Stimulated activated CD8-positive, alpha-beta memory T cell treated with anti-CD3 and anti-CD28 coated beads, Interleukin-2, amount 100 ng/mL, for 48 hours (primary cell): Measurements from ENCODE around the gene FAM32A.
"Not testable (repeated sequence)": the region's sequence is repeated elsewhere in the genome, so short reads cannot be mapped to it uniquely, and the experiment has no call there.

Experiments
- DNase-seq, 2 donors: peaks; one replicate each; pipeline ENCODE4 v3.0.0-alpha.2; 2020; ENCODE audit warnings: low read depth in 2 of 2

FAM32A gene

GRCh38 chr19:16164222-16164890, 20.9 kb upstream of the FAM32A start:
- DNase-seq, result no peak

DNA sequence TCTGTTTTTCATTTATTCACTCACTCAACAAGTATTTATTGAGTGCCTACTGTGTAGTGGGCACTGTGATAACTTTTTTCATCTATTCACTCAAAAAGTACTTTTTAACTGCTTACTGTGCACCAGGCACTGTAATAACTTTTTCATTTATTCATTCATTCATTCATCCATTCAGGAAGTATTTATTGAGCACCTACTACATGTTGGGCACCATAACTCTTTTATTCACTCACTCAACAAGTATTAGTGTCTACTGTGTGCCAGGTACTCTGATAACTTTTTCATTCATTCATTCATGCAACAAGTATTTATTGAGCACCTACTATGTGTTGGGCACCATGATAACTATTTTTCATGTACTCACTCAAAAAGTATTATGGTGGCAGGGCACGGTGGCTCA, 18.8 kb upstream of the FAM32A start:
- no peak for DNase-seq

- no peak for DNase-seq
These were observed 18.2 kb upstream of the FAM32A start for GRCh38 chr19:16167055-16167454.

DNA sequence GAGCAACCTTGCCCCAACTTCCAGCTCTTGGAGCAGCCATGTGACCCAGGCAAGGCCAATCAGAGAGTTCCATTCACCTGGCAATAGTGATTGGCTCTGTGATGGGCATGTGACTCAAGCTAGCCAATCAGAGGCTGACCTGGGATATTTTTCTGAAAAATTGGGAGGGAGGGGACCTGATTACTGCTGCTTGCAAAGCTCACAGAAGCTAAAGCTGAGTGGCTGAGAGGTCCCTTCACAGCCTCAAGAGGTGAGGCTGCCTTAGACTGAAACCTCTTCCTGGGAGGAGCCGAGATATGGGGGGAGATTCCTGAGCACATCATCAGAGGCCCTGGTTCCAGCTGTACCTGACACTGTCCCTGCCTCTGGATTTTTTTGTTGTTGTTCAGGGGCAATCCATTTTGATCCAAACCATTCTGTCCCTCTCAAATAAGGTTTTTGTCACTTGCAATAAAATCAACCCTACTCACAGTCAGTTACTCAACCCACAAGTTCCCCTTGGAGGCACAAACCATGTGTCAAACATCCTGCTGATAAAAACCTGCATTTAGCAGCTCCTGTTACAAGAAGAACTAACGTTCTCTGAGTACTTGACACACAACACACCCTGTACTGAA, 16.6 kb upstream of the FAM32A start:
- DNase-seq, result no peak

- DNase-seq, result no peak
These were observed 15.1 kb upstream of the FAM32A start for GRCh38 chr19:16170134-16170533.

GRCh38 chr19:16175954-16176353, 9.3 kb upstream of the FAM32A start:
- no peak for DNase-seq

- not testable (repeated sequence) for DNase-seq
These were observed 6.3 kb upstream of the FAM32A start for GRCh38 chr19:16178866-16179265.

DNA sequence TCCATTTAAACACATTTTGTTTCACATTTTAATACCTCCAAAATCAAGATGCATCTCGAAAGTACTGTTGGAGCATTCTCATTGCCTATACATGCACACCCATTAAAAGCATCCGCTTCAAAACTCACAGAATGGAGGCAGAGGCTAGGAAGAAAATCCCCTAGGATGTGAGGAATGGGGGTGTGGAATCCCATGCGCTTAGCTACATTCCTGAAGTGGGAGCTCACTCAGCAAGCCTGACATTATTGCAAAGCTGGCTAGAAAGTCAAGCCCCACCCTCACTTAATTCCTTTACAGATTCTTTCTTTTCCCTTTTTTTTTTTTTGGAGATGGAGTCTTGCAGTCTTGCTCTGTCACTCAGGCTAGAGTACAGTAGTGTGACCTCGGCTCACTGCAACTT, 4.6 kb upstream of the FAM32A start:
- DNase-seq, result no peak

DNA sequence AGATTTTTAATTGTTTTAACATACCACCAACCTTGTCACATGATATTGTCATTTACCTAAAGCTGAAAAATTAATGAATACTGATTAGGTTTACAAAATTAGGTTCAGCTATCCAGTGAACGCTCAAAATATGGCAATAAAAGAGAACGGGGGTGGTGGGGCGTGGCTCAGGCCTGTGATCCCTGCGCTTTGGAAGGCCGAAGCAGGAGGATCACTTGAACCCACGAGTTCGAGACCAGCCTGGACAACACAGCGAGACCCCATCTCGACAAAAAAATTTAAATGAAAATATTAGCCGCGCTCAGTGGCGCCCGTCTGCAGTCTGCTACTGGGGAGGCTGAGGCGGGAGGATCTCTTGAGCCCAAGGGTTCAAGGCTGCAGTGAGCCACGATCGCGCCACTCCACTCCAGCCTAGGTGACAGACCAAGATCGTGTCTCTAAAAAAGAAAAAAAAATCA, 516 bp upstream of the FAM32A start:
- DNase-seq, result no peak

DNA sequence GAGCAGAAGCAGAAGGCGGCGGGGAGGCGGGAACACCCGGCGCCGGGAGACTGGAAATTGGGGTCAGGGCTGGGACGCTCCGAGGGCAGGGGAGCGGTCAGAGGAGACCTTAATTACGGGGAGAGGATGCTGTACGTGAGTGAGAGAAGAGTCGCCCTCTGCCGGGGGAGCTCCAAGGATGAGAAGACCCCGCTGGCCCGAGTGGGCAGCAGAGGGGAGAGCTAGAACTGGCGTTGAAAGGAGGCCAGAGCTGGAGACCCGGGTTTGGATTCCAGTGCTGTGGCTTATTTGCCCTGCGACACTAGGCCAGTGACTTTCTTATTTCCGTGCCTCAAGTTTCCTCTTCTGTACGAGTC, 536 bp downstream of the FAM32A start:
- DNase-seq, result peak in 1 of 2 donors; percentile 24

DNA sequence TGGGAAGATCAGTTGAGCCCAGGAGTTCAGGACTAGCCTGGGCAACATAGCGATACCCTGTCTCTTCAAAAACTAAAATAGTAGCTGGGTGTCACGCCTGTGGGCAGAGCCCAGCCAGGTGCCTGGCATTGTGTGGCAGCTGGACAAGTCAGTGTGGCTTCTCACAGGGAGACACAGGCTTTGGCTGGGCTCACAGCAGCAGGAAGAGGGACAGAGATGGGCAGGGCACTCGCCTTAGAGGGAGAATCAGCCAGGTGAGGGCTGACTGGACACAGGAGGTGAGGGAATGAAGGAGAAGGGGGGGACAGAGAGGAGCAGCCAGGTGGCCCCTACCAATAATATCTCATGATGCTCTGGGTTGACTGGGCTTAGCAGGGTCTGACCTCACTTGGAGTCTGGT, 3.3 kb downstream of the FAM32A start:
- DNase-seq, result no peak

- no peak for DNase-seq
These were observed 5.0 kb downstream of the FAM32A start for GRCh38 chr19:16190198-16190597.

DNA sequence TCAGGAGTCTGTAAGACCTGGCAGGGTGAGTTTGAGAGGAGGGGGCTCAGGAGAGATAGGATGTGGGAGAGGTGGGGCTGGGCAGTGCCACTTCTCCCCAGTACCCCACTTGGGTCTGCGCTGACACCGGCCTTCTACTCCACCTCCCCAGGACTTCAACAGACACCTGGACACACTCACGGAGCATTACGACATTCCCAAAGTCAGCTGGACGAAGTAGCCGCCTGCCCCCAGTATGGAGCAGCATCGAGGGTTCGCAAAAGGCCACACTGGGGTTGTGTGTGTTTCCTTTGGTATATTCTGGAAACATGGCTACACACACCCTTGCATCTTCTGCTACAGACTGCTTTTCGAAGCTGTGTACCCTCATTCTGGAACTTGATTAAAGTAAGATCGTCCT, 5.5 kb downstream of the FAM32A start:
- DNase-seq, result no peak

- no peak for DNase-seq
These were observed 6.2 kb downstream of the FAM32A start for GRCh38 chr19:16191216-16191908.

GRCh38 chr19:16193466-16193865, 8.3 kb downstream of the FAM32A start:
- DNase-seq, result no peak

GRCh38 chr19:16197188-16197621, 12.0 kb downstream of the FAM32A start:
- no peak for DNase-seq

DNA sequence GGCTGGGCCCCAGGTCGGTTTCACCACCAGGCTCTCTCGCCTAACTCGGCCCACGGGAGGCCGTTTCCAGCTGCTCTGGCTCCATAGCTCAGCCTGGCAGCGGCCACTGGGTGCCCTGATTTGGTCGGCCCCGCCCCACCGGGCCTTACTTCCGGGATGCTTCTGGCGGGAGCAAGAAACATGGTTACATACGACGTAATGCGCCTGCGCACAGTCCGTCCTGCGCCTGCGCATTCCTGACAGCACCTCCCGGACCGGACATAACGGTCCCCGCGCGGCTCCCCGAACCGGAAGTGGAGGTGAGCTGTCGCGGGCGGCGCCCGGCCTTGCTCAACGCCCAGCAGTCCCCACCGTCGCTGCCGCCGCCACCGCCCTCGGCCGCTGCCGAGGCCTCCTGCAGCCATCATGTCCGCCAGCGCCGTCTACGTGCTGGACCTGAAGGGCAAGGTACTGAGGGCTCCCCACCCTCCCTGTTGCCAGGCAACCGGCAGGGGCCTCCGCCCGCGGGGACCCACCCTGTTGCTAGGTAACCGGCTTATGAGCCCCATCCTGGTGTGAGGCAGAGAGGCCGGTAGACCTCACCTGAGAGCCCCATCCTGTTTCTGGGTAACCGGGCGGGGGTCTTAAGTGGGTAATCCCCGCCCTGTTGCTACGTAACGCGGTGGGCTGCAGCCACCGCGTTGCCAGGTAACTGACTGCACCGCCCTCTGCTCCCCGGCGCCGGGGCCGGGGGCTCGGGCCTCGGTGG, 12.6 kb downstream of the FAM32A start, which contains the start of gene AP1M1:
AP1M1 (plus strand) TSS at position 290 of the 748 bp plus-strand sequence; CDS start at position 406, 116 bp downstream.
- peak; percentile 98 to 99 for DNase-seq

GRCh38 chr19:16198370-16198651, 13.1 kb downstream of the FAM32A start:
- no peak for DNase-seq

DNA sequence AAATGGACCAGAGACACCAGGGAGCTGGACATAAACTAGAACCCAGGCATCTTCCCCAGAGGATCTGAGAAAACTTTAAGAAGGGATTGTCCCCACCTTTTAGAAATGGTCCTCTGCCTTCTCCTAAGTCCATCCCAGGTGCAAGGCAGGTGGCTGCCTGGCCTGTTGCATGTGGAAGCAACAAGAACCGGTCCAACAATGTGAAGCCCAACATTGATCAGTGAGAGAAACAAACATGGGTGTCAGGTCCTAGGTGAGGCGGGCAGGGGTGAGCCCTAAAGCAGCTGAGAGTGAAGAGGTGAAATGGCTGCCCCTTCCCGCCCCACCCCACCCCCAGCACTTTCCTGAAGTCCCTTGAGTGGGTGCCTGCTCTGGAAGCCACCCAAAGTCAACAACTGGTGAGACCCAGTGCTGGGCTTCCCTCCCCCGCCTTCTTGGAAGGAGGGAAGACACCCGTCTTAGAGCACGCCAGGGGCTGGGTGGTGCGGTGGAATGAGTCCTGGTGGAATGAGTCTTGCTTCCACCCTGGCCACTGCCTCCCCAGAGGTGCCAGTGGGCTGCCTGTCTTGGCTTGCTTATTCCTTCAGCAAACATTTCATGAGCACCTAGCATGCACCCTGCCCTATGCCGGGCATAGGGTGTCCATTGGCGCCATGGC, 14.2 kb downstream of the FAM32A start:
- DNase-seq, result no peak

- DNase-seq, result no peak
These were observed 15.1 kb downstream of the FAM32A start for GRCh38 chr19:16200038-16201010.

DNA sequence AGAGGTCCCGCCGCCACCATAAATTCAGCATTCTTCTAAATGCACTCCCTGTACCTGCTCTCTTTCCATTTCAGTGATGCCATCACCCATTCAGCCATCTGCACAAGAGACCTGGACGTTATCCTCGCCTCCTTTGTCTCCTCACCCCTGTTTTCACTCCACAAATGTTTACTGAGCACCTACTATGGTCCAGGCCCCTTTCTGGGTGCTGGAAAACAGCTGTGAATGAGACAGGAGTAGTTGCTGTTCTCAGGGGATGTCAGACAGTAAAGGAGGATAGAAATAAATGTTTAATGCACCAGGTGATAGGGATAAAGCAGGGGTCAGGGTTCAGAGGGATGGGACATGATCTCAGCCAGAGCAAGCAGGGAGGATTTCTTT, 15.8 kb downstream of the FAM32A start:
- no peak for DNase-seq
